Prostate gland (tissue), 2 donors: ENCODE measurements around the gene CRY2.

Source experiments
- CTCF ChIP-seq, 4 experiments: fragments of 200-600 bp in 2 of 4; fragments of 450-650 bp in 2 of 4; sonication (generic) in 2 of 4; IDR thresholded peaks; 1 replicate in 3 of 4; 2 replicates in 1 of 4; pipeline ENCODE4 v1.5.1; 2016 to 2019; ENCODE audit warnings: antibody characterized with exemption in 4 of 4, mild to moderate bottlenecking in 2 of 4, moderate library complexity in 2 of 4
- POLR2A ChIP-seq: fragments of 450-650 bp; IDR thresholded peaks from one replicate; pipeline ENCODE4 v1.6.1; 2016; ENCODE audit warnings: antibody characterized with exemption, mild to moderate bottlenecking
- POLR2AphosphoS5 ChIP-seq: sonication (generic); formaldehyde crosslinking; IDR thresholded peaks from one replicate; pipeline ENCODE4 v1.6.1; 2017; ENCODE audit warnings: antibody characterized with exemption

DNA sequence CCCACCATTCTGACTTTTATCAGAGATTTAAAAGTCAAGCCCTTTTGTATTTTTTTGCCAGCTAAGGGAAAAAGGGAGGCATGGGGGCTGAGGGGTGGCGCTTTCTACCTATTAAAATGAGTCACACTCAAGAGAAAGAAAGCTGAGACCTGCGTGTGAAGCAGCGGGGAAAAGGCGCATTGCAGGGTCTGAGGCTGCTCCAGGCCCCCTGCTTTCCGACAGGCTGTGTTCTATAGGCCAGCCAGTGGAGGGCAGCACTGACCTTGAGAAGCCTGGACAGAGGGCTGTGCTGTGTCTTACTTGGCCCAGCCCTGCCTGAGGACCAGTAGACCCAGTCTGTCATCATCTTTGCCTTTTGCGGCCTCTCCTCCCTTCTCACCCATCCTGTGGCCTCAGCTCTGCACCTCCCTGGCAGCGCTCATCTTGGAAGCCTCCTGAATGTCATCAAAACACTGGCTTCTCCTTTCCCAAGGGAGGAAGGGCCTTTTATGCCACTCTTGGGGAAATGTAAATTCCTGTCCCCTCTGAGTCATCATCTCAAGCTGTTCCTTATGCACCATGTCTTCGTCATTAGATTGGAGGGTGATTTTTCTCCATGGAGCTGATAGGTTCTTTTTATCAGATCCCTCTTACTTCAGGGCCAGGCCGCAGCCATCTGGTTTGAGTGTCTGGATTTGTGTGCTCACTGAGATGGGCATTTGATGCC lies 25.5 kb downstream of the CRY2 start:
- TF ChIP-seq CTCF (IDR thresholded peaks at IDR 0.05) (peak in 3 of 4 experiments; percentile 47 to 70 (median 69)), POLR2A (no peak), POLR2AphosphoS5 (peak; percentile 21)
